ENCODE measurements around the gene FIS1.

The FIS1 gene

DNA sequence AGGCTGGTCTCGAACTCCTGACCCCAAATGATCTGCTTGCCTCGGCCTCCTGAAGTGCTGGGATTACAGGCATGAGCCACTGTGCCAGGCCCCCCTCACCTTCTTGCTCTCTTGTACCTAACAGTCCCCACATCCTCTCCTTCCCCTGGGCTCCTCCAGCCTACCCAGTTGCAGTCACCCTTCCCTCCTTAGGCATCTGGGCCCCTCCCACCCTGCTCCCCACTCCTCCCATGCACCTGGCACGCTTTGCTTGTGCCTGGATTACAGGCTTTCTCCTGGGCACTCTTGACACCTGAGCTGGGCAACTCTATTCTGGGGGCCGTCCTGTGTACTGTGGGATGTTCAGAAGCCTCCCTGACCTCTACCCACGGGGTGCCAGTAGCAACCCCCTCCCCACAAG is 10.2 kb downstream of the FIS1 start:
- TF ChIP-seq, protein P1, sequence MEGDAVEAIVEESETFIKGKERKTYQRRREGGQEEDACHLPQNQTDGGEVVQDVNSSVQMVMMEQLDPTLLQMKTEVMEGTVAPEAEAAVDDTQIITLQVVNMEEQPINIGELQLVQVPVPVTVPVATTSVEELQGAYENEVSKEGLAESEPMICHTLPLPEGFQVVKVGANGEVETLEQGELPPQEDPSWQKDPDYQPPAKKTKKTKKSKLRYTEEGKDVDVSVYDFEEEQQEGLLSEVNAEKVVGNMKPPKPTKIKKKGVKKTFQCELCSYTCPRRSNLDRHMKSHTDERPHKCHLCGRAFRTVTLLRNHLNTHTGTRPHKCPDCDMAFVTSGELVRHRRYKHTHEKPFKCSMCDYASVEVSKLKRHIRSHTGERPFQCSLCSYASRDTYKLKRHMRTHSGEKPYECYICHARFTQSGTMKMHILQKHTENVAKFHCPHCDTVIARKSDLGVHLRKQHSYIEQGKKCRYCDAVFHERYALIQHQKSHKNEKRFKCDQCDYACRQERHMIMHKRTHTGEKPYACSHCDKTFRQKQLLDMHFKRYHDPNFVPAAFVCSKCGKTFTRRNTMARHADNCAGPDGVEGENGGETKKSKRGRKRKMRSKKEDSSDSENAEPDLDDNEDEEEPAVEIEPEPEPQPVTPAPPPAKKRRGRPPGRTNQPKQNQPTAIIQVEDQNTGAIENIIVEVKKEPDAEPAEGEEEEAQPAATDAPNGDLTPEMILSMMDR (IDR thresholded peaks at IDR 0.05; ENCODE audit: low read depth, low read length) = no peak
- DNase-seq (ENCODE audit: extremely low read depth, low read depth) = no peak

DNA sequence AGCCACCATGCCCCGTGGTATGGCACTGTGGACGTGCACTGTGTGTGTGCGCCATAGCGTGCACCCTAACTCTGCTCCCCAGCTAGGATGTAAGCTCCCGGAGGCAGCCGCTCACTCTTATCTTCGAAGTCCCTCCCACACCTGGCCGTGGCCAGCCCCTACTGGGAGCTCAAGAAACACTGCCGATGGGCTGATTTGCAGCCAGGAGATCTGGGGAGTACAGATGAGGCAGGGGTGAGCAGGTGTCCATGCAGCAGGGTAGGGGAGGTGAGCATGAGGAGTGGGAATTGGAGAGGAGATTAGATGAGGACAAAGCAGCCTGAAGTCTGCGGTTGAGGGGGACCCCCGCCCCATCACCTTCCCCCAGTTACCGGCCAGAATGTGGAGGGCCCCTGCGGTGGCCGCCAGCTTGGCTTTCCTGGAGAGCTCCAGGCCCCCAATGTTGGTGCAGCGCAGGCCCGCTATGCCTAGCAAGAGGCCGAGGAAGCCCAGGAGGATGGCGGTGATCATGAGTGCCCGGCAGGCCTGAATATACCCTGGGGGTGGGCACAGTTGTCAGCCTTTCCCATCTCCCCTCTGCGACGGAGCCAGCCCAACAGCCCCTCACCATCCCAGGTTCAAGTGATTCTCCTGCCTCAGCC is 10.9 kb downstream of the FIS1 start:
- TF ChIP-seq, protein P1 (IDR thresholded peaks at IDR 0.05; ENCODE audit: low read depth, low read length) = no peak

DNA sequence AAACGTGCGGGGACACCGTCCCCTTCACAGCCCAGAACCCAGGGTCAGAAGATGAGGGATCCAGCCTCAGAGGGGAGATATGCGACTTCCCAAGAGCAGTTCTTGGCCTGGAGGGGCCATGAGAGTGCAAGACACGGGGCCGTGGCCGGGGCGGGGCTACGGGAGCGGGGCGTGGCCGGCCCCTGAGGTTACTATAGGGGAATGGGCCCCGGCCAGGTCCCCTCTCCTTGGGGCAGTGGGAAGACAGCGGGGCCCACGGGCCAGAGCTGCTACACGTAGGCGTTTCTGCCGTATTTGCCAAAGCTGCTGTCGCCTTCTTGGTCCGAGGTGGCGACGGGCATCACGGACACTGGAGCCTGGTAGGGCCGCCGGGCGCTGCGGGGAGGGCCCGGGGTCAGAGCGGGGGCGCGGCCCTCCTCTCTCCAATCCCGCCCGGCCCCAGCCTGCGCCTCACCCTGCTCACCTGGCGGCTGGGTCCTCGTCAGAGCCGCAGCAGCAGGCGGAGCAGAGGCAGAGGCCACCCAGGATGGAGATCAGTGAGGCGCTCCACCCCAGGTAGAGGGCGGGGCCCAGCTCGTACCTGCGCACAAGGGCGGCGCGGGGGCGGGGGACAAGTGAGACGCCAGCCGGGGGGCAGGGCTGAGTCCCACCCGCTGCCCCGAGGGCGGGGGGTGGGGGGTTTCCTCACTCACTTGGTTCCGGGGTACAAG is 12.6 kb downstream of the FIS1 start:
- TF ChIP-seq, protein P1 (IDR thresholded peaks at IDR 0.05; ENCODE audit: low read depth, low read length) = no peak
- no peak for DNase-seq (ENCODE audit: extremely low read depth, low read depth)

More for the DNA sequence above, 10.9 kb downstream of the FIS1 start:
- no peak for DNase-seq (ENCODE audit: extremely low read depth, low read depth)

DNA sequence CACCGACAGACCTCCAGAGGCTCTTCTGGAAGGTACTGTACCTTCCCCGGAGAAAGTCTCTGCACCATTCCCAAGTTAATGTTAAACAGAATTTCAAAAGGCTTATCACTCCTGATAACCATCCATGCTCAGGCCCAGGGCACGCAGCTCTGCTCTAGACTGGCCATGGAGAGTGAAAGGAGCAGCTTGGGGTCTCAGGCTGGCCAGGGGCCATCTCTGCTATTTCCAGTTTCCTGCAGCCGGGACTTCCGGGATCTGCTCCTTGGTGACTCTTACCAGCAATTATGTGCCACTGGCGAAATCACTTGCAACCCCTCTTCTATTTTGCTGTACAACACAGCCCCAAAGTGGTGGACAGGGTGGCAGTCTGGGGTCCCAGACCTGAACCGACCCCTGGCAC is 13.2 kb downstream of the FIS1 start:
- TF ChIP-seq, protein P1 (IDR thresholded peaks at IDR 0.05; ENCODE audit: low read depth, low read length) = no peak
- DNase-seq (ENCODE audit: extremely low read depth, low read depth) = no peak

DNA sequence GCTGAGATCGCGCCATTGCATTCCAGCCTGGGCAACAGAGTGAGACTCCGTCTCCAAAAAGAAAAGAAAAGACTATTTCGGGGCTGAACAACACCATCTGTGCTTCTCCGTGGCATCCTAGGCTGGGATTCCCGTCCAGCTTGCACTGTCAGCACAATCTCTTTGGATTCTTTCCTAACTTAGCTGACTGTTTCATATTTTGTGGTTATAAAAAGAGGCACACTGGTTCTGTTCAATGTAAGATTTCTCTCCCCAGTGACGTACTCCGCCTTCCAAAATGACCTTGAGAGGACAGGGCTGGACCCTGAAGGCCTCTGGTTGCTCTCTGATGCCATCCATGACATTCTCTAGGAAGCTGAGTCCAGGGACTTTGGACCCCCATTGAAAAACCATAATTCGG is 18.2 kb downstream of the FIS1 start:
- DNase-seq (ENCODE audit: extremely low read depth, low read depth) = no peak
- TF ChIP-seq, protein P1 (IDR thresholded peaks at IDR 0.05; ENCODE audit: low read depth, low read length) = no peak

DNA sequence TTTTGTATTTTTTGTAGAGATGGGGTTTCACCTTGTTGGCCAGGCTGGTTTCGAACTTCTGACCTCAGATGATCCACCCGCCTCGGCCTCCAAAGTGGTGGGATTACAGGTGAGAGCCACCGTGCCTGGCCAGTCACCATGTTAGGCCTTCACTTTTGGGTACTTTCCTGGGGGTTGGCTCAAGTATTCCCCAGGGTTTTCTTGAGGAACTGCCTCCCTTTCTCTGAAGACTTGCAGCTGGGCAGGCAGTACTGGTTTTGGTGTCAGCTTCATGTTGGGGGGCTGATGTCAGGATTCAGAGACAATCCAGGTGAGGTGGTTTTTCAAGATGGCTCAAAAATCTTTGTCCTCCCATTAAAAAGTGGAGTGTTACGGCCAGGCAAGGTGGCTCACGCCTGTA is 19.2 kb downstream of the FIS1 start:
- TF ChIP-seq, protein P1 (IDR thresholded peaks at IDR 0.05; ENCODE audit: low read depth, low read length) = no peak
- no peak for DNase-seq (ENCODE audit: extremely low read depth, low read depth)

DNA sequence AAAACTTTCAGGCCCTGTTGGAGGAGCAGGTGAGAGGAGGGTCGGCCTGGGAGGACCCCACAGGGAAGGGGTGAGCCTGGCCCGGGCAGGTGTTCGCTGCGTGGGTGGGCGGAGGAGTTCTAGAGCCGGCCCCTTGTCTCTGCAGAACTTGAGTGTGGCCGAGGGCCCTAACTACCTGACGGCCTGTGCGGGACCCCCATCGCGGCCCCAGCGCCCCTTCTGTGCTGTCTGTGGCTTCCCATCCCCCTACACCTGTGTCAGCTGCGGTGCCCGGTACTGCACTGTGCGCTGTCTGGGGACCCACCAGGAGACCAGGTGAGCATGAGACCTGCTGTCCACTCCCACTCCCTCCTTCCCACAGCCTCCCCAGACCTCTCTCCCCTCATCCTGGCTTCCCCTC is 21.4 kb downstream of the FIS1 start:
- TF ChIP-seq, protein P1 (IDR thresholded peaks at IDR 0.05; ENCODE audit: low read depth, low read length) = no peak
- no peak for DNase-seq (ENCODE audit: extremely low read depth, low read depth)
